Lower leg skin (tissue), 4 donors: ENCODE results near the gene SPTB. TPM values are rescaled to one million over a fixed set of nuclear protein-coding genes. Genes with fewer than 3 reads are reported as not detected.

ENCODE experiments used
- DNase-seq, 2 donors: peaks; one replicate each; pipeline ENCODE4 v3.0.0-alpha.2; 2019; ENCODE audit warnings: low spot score in 2 of 2
- H3K4me3 ChIP-seq: fragments of 200-600 bp; sonication (generic); 2 replicates; pipeline ENCODE4 v1.5.1; 2017; ENCODE audit warnings: mild to moderate bottlenecking, low read depth; ENCODE audit not compliant: poor library complexity, severe bottlenecking
- POLR2A ChIP-seq, 2 donors: fragments of 450-650 bp; IDR thresholded peaks; one replicate each; pipeline ENCODE4 v1.6.1; 2016 to 2017; ENCODE audit warnings: antibody characterized with exemption in 2 of 2, mild to moderate bottlenecking in 1 of 2, moderate library complexity in 1 of 2
- WGBS, 2 donors: methylation state at CpG; one replicate each; pipeline ENCODE4 v1.1.5; 2018; 5-methylcytosine and 5-hydroxymethylcytosine counted together
- intact Hi-C: fragments of 100-400 bp; cut with DNase I; formaldehyde crosslinking; loops from one replicate; pipeline ENCODE4 v1.15.0; 2023; ENCODE audit warnings: low total_unique reads
- total RNA-seq, 4 donors: library from RNA; depleted of rRNA; stranded (reverse); fragments of >200 nt; gene quantifications; one replicate each; pipeline ENCODE4 v1.1.0, GENCODE V29; 2016
- TF ChIP-seq, protein P1 (sequence below), 3 donors: fragments of 450-650 bp; IDR thresholded peaks; one replicate each; pipeline ENCODE4 v1.5.1; 2016; ENCODE audit warnings: antibody characterized with exemption in 3 of 3, mild to moderate bottlenecking in 3 of 3, moderate library complexity in 2 of 3

The SPTB gene
- total RNA-seq, 4 donors from 2014 or later, result 0.34 to 1.3 (median 0.92) TPM

DNA sequence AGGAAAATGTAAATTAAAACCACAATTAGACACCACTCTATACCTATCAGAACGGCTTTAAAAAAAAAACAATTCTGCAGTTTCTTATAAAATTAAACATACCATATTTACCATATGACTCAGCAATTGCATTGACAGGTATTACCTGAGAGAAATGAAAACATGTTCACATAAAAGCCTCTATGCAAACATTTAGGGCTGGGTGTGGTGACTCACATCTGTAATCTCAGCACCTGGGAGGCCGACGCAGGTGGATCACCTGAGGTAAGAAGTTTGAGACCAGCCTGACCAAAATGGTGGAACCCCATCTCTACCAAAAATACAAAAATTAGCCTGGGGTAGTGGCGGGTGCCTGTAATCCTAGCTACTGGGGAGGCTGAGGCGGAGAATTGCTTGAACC is 41.1 kb downstream of the SPTB start:
- TF ChIP-seq, protein P1, sequence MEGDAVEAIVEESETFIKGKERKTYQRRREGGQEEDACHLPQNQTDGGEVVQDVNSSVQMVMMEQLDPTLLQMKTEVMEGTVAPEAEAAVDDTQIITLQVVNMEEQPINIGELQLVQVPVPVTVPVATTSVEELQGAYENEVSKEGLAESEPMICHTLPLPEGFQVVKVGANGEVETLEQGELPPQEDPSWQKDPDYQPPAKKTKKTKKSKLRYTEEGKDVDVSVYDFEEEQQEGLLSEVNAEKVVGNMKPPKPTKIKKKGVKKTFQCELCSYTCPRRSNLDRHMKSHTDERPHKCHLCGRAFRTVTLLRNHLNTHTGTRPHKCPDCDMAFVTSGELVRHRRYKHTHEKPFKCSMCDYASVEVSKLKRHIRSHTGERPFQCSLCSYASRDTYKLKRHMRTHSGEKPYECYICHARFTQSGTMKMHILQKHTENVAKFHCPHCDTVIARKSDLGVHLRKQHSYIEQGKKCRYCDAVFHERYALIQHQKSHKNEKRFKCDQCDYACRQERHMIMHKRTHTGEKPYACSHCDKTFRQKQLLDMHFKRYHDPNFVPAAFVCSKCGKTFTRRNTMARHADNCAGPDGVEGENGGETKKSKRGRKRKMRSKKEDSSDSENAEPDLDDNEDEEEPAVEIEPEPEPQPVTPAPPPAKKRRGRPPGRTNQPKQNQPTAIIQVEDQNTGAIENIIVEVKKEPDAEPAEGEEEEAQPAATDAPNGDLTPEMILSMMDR (IDR thresholded peaks at IDR 0.05), result no peak
- TF ChIP-seq POLR2A (IDR thresholded peaks at IDR 0.05), result no peak
- intact Hi-C loops, result no loop called here
- H3K4me3 ChIP-seq, result no peak overlapping the region
- DNase-seq, result peak in 1 of 2 donors; percentile 26
- WGBS, 2 donors, result 73 to 79% methylated on average over 5 of the region's 5 CpGs

DNA sequence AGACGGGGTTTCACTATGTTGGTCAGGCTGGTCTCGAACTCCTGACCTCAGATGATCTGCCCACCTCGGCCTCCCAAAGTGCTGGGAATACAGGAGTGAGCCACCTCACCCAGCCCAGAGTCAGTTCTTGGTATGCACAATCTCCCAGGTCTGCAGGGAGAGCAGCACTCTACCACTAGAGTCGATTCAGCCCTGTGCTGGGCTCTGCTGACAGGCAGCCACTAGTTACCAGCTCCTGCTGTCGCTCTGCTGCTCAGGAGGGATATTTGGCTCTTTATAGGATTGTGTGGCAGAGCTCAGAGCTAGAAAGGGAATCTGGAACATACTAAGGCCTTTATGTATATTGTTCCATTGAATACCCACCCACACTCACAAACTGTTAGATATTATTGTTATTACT is 44.3 kb downstream of the SPTB start:
- intact Hi-C loops, result no loop called here
- TF ChIP-seq POLR2A (IDR thresholded peaks at IDR 0.05), result no peak
- TF ChIP-seq, protein P1 (IDR thresholded peaks at IDR 0.05), result no peak
- peak in 1 of 2 donors; percentile 39 for DNase-seq
- WGBS, 2 donors, result 89 to 94% methylated on average over 5 of the region's 5 CpGs
- H3K4me3 ChIP-seq, result no peak overlapping the region

DNA sequence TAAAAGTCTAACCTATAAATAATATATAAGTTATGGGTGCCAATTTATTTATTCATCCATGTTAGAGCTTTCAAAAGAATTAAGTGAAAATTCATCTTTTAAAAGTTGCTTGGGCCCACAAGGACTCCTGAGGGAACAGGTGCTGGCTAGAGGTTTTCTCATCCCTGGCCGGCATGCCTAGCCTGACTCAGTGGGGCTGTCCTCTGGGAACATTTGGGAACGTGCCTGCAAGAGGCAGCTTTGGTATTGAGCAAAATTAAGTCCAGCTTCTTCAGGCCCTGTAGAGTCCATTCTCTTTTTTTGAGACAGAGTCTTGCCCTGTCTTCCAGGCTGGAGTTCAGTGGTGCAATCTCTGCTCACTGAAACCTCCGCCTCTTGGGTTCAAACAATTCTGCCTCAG is 44.7 kb downstream of the SPTB start:
- H3K4me3 ChIP-seq, result no peak overlapping the region
- 70 to 86% methylated on average over 3 of the region's 3 CpGs for WGBS, 2 donors
- DNase-seq, result peak in 1 of 2 donors; percentile 18
- TF ChIP-seq POLR2A (IDR thresholded peaks at IDR 0.05), result no peak
- TF ChIP-seq, protein P1 (IDR thresholded peaks at IDR 0.05), result no peak
- intact Hi-C loops, result no loop called here

DNA sequence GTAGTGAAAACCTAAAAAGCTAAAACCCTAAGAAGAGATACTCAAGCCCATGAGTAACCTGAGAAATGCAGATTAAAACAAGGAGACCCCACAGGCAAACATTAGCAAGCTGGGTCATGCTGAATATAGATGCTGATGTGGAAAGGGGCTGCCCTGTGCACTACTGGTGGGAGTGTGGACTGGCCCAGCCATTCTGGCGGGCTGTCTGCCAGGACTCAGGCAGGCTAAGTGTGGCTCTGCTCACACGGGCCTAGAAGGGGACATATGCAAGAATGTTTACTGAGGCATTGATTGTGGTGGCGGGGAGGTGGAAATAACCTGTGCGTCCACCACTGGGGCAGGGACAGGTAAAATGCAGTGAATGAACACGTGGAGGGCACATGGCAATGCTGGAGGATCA is 48.3 kb downstream of the SPTB start:
- TF ChIP-seq, protein P1 (IDR thresholded peaks at IDR 0.05), result no peak
- TF ChIP-seq POLR2A (IDR thresholded peaks at IDR 0.05), result no peak
- peak in 1 of 2 donors; percentile 39 for DNase-seq
- WGBS, 2 donors, result 77 to 90% methylated on average over 5 of the region's 5 CpGs
- H3K4me3 ChIP-seq, result no peak overlapping the region
- intact Hi-C loops, result no loop called here

DNA sequence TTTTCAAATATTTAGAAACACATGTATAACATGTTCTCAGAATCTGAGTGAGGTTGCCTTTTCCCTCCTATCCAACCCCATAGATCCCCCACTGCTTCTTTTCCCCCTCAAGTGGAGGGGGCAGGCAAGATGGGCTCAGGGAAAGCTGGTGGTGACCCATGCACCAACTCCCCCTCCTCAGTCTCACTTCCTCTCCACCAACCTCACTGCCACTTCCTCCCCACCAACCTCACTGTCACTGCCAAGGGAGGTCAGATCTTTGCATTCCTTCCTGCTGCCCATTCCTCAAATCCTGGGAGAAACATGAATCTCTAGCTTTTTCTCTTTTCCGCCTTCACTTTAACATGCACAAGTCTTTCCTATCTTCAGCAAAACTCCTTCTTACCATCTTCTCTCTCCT is 48.7 kb downstream of the SPTB start:
- no peak for TF ChIP-seq POLR2A (IDR thresholded peaks at IDR 0.05)
- TF ChIP-seq, protein P1 (IDR thresholded peaks at IDR 0.05), result no peak
- no peak overlapping the region for H3K4me3 ChIP-seq
- intact Hi-C loops, result no loop called here
- DNase-seq, result peak in 1 of 2 donors; percentile 50
- WGBS, 2 donors, result 88 to 91% methylated on average over 1 of the region's 1 CpG

DNA sequence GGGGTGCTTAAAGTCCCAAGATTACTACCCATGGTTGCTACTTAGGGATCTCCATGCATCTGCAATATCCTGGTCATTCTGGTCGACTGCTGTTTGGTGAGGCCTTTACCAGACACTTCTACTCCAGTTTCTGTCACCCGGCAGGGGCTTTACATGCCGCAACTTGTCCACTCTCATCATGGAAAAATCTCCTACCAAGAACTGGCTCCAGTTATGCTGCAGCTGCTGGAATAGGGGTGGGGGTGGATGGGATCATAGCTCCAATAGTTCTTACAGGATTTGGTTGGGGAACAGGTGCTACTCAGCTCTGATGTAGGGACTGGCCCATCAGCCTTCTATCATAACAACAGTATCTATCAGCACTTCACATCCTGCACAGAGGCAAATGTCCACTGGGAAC is 51.6 kb downstream of the SPTB start:
- DNase-seq, result peak in 1 of 2 donors; percentile 36
- WGBS, 2 donors, result 49 to 66% methylated on average over 3 of the region's 3 CpGs
- intact Hi-C loops, result loop anchor here (10.0 kb wide), 2 partner anchors 67 to 147 kb away; partner anchors contain the start of gene RAB15
- TF ChIP-seq, protein P1 (IDR thresholded peaks at IDR 0.05), result no peak
- TF ChIP-seq POLR2A (IDR thresholded peaks at IDR 0.05), result no peak
- H3K4me3 ChIP-seq, result no peak overlapping the region
